GM23338 (cell line): ENCODE data around the gene XRCC6. TPM values are rescaled to one million over a fixed set of nuclear protein-coding genes. Genes with fewer than 3 reads are reported as not detected.

Experiments
- ATAC-seq: fragments of 200-7000 bp; cut with Tn5 transposase; 3 replicates; pipeline ENCODE4 v1.9.1; 2020
- DNase-seq: peaks from one replicate; pipeline ENCODE4 v3.0.0-alpha.2; 2015; ENCODE audit warnings: low spot score
- H2AFZ ChIP-seq: fragments of 200-600 bp; sonication (generic); 2 replicates; pipeline ENCODE4 v1.8.0; 2016; ENCODE audit warnings: antibody characterized with exemption, mild to moderate bottlenecking, moderate library complexity
- H3F3A ChIP-seq: fragments of 200-600 bp; sonication (generic); replicated peaks from 2 replicates; pipeline ENCODE4 v1.8.0; 2017; ENCODE audit warnings: antibody characterized with exemption, mixed run types, low read depth
- H3K27ac ChIP-seq: fragments of 200-600 bp; sonication (generic); 2 replicates; pipeline ENCODE4 v1.6.1; 2016; ENCODE audit warnings: low read depth
- H3K27me3 ChIP-seq: fragments of 200-600 bp; sonication (generic); 2 replicates; pipeline ENCODE4 v1.8.0; 2016; ENCODE audit warnings: mild to moderate bottlenecking, mixed run types, moderate library complexity; ENCODE audit not compliant: insufficient read depth
- H3K36me3 ChIP-seq: fragments of 200-600 bp; sonication (generic); 2 replicates; pipeline ENCODE4 v1.8.0; 2016; ENCODE audit warnings: mild to moderate bottlenecking; ENCODE audit not compliant: insufficient read depth
- H3K4me1 ChIP-seq: fragments of 200-600 bp; sonication (generic); 2 replicates; pipeline ENCODE4 v1.8.0; 2016; ENCODE audit warnings: mild to moderate bottlenecking, moderate library complexity; ENCODE audit not compliant: insufficient read depth
- H3K4me2 ChIP-seq: fragments of 200-600 bp; sonication (generic); 2 replicates; pipeline ENCODE4 v1.7.1; 2017; ENCODE audit warnings: mixed run types
- H3K4me3 ChIP-seq: fragments of 200-600 bp; sonication (generic); 2 replicates; pipeline ENCODE4 v1.6.1; 2016; ENCODE audit warnings: mixed run types
- H3K79me2 ChIP-seq: fragments of 200-600 bp; sonication (generic); replicated peaks from 2 replicates; pipeline ENCODE4 v1.8.0; 2017; ENCODE audit warnings: mild to moderate bottlenecking; ENCODE audit not compliant: insufficient read depth
- H3K9me2 ChIP-seq: fragments of 200-600 bp; sonication (generic); 2 replicates; pipeline ENCODE4 v1.8.0; 2017; ENCODE audit not compliant: insufficient read depth
- H4K20me1 ChIP-seq: fragments of 200-600 bp; sonication (generic); replicated peaks from 2 replicates; pipeline ENCODE4 v1.8.0; 2017; ENCODE audit warnings: mild to moderate bottlenecking; ENCODE audit not compliant: insufficient read depth
- H3K27ac Mint-ChIP-seq: 2 replicates; pipeline ENCODE4 v1.8.0; 2020; ENCODE audit warnings: inconsistent platforms, mild to moderate bottlenecking, moderate library complexity, mixed read lengths
- H3K27me3 Mint-ChIP-seq: 3 replicates; pipeline ENCODE4 v1.8.0; 2022; ENCODE audit warnings: low read depth, mild to moderate bottlenecking, moderate library complexity, mixed read lengths, inconsistent platforms; ENCODE audit not compliant: insufficient read depth, poor library complexity
- H3K36me3 Mint-ChIP-seq: 3 replicates; pipeline ENCODE4 v1.8.0; 2021; ENCODE audit warnings: low read depth, mild to moderate bottlenecking, inconsistent platforms, moderate library complexity, mixed read lengths
- H3K4me1 Mint-ChIP-seq: 3 replicates; pipeline ENCODE4 v1.8.0; 2020; ENCODE audit warnings: mild to moderate bottlenecking, inconsistent platforms, mixed read lengths
- H3K4me3 Mint-ChIP-seq: 3 replicates; pipeline ENCODE4 v1.8.0; 2021; ENCODE audit warnings: moderate library complexity, mild to moderate bottlenecking, inconsistent platforms, mixed read lengths
- H3K9me3 Mint-ChIP-seq: 3 replicates; pipeline ENCODE4 v1.8.0; 2020; ENCODE audit warnings: moderate library complexity, mild to moderate bottlenecking, inconsistent platforms, mixed read lengths
- CREB1 ChIP-seq: fragments of 250-450 bp; sonication (Bioruptor Pico); IDR thresholded peaks from 2 replicates; pipeline ENCODE4 v1.5.0; 2020; ENCODE audit warnings: low read depth, mild to moderate bottlenecking, moderate library complexity
- CTCF ChIP-seq, 2 experiments: fragments of 200-600 bp in 1 of 2; sonication (generic) in 1 of 2; conservative IDR thresholded peaks; 2 replicates each; pipeline versions ENCODE4 v1.5.1 to v1.6.1; 2016 to 2017; ENCODE audit warnings: antibody characterized with exemption in 2 of 2, low read depth in 2 of 2, mild to moderate bottlenecking in 2 of 2, moderate library complexity in 1 of 2
- ETS1 ChIP-seq: IDR thresholded peaks from 2 replicates; pipeline ENCODE4 v1.6.1; 2016; ENCODE audit warnings: antibody characterized with exemption
- EZH2 ChIP-seq: fragments of 200-600 bp; sonication (generic); IDR thresholded peaks from one replicate; pipeline ENCODE4 v1.8.0; 2017; ENCODE audit warnings: antibody characterized with exemption, mild to moderate bottlenecking, low read depth; ENCODE audit not compliant: unreplicated experiment
- EZH2phosphoT487 ChIP-seq: fragments of 200-600 bp; sonication (generic); IDR thresholded peaks from one replicate; pipeline ENCODE4 v1.8.1; 2018; ENCODE audit warnings: antibody characterized with exemption; ENCODE audit not compliant: unreplicated experiment
- JUNB ChIP-seq: IDR thresholded peaks from one replicate; pipeline ENCODE4 v1.6.1; 2016; ENCODE audit warnings: antibody characterized with exemption; ENCODE audit not compliant: unreplicated experiment
- NANOG ChIP-seq: IDR thresholded peaks from 2 replicates; pipeline ENCODE4 v1.6.1; 2016; ENCODE audit warnings: antibody characterized with exemption, borderline replicate concordance
- POLR2AphosphoS5 ChIP-seq: IDR thresholded peaks from 2 replicates; pipeline ENCODE4 v1.6.1; 2016; ENCODE audit warnings: antibody characterized with exemption, low read depth
- REST ChIP-seq: IDR thresholded peaks from one replicate; pipeline ENCODE4 v1.6.1; 2018; ENCODE audit warnings: antibody characterized with exemption; ENCODE audit not compliant: unreplicated experiment
- STAT1 ChIP-seq: IDR thresholded peaks from one replicate; pipeline ENCODE4 v1.6.1; 2016; ENCODE audit warnings: antibody characterized with exemption; ENCODE audit not compliant: unreplicated experiment
- ZNF114 ChIP-seq: fragments of 250-450 bp; sonication (Bioruptor Pico); IDR thresholded peaks from 2 replicates; pipeline ENCODE4 v1.5.0; 2020; ENCODE audit warnings: mild to moderate bottlenecking, moderate library complexity
- ZNF331 ChIP-seq: fragments of 250-450 bp; sonication (Bioruptor Pico); IDR thresholded peaks from 2 replicates; pipeline ENCODE4 v1.5.0; 2020; ENCODE audit warnings: low read depth, mild to moderate bottlenecking, moderate library complexity
- ZNF462 ChIP-seq: fragments of 250-450 bp; sonication (Bioruptor Pico); IDR thresholded peaks from 2 replicates; pipeline ENCODE4 v1.5.0; 2020; ENCODE audit warnings: mild to moderate bottlenecking, moderate library complexity
- polyA plus RNA-seq: library from polyadenylated mRNA; unstranded; fragments of >200 nt; fragmentation: Nextera tagmentation; extraction: Ambion mirVana; gene quantifications from 2 replicates; pipeline ENCODE4 v1.2.1, GENCODE V29; 2016
- total RNA-seq: library from RNA; depleted of rRNA; stranded (reverse); fragments of >200 nt; shearing (Covaris generic); gene quantifications from 2 replicates; pipeline ENCODE4 v1.2.3, GENCODE V29; 2014

XRCC6 gene
- total and polyA plus RNA-seq, 2 experiments from 2014 or later: 351 to 498 TPM

GRCh38 chr22:41576877-41577276, 44.2 kb upstream of the XRCC6 start (continued):
- TF ChIP-seq EZH2 (no peak), ZNF331 (CRISPR knock-in tag) (no peak), NANOG (no peak)

GRCh38 chr22:41578114-41578513, 43.0 kb upstream of the XRCC6 start:
- Histone ChIP-seq H3K36me3 (no peaks in the 10 kb centered on the region), H3F3A (no peaks in the 10 kb centered on the region), H2AFZ (no peak overlapping the region), H3K9me2 (no peaks in the 10 kb centered on the region), H3K4me1 (no peaks in the 10 kb centered on the region), H3K79me2 (no peaks in the 10 kb centered on the region), H3K27me3 (no peaks in the 10 kb centered on the region), H3K27ac (no peak overlapping the region), H4K20me1 (no peaks in the 10 kb centered on the region; the same call in 1 of the 2 replicates), H3K4me3 (no peak overlapping the region), H3K4me2 (no peak overlapping the region)
- DNase-seq: no peak
- TF ChIP-seq JUNB (no peak), REST (no peak), POLR2AphosphoS5 (no peak), NANOG (no peak), STAT1 (no peak), ETS1 (no peak), EZH2phosphoT487 (no peak), ZNF331 (CRISPR knock-in tag) (no peak), ZNF114 (no peak), EZH2 (no peak), CTCF (conservative IDR thresholded peaks at IDR 0.05; ENCODE audit: low read depth in 2 of 2) (no peak), ZNF462 (CRISPR knock-in tag) (no peak), CREB1 (CRISPR knock-in tag) (no peak)
- Mint-ChIP-seq H3K4me3 (no peak overlapping the region), H3K27me3 (peaks cover 16% of the 10 kb centered on the region), H3K36me3 (peaks cover 5% of the 10 kb centered on the region; the same call in 2 of the 3 replicates), H3K4me1 (peaks cover 3% of the 10 kb centered on the region; the same call in 1 of the 3 replicates), H3K27ac (no peak overlapping the region), H3K9me3 (no peaks in the 10 kb centered on the region)
- no peak for ATAC-seq
